Activated CD4-positive, alpha-beta T cell treated with anti-CD3 and anti-CD28 coated beads, Interleukin-2, amount 10 ng/mL, durations not matched to agents 24 days and 14 days (primary cell): ENCODE results near the gene CUX1. TPM values are rescaled to one million over a fixed set of nuclear protein-coding genes. Genes with fewer than 3 reads are reported as not detected.

Experiments used
- DNase-seq: peaks from one replicate; pipeline ENCODE4 v3.0.0; 2022
- H3K27ac Mint-ChIP-seq: one replicate; pipeline ENCODE4 v1.8.0; 2022; ENCODE audit warnings: mild to moderate bottlenecking, mixed read lengths
- H3K27me3 Mint-ChIP-seq: one replicate; pipeline ENCODE4 v1.8.0; 2022; ENCODE audit warnings: mixed read lengths
- H3K36me3 Mint-ChIP-seq: one replicate; pipeline ENCODE4 v1.8.0; 2022; ENCODE audit warnings: low read depth, mild to moderate bottlenecking, mixed read lengths
- H3K4me1 Mint-ChIP-seq: one replicate; pipeline ENCODE4 v1.8.0; 2021; ENCODE audit warnings: mixed read lengths
- H3K4me3 Mint-ChIP-seq: one replicate; pipeline ENCODE4 v1.8.0; 2022; ENCODE audit warnings: mild to moderate bottlenecking, moderate library complexity, mixed read lengths
- H3K9me3 Mint-ChIP-seq: one replicate; pipeline ENCODE4 v1.8.0; 2021; ENCODE audit warnings: mixed read lengths
- intact Hi-C: fragments of 100-400 bp; cut with micrococcal nuclease; formaldehyde crosslinking; loops from one replicate; pipeline ENCODE4 v1.15.1; 2023
- total RNA-seq: library from RNA; stranded (reverse); gene quantifications from 2 replicates; pipeline ENCODE4 v1.2.3, GENCODE V29; 2022

CUX1 gene
- total RNA-seq, 1 donor from 2014 or later, result 31.5 TPM

DNA sequence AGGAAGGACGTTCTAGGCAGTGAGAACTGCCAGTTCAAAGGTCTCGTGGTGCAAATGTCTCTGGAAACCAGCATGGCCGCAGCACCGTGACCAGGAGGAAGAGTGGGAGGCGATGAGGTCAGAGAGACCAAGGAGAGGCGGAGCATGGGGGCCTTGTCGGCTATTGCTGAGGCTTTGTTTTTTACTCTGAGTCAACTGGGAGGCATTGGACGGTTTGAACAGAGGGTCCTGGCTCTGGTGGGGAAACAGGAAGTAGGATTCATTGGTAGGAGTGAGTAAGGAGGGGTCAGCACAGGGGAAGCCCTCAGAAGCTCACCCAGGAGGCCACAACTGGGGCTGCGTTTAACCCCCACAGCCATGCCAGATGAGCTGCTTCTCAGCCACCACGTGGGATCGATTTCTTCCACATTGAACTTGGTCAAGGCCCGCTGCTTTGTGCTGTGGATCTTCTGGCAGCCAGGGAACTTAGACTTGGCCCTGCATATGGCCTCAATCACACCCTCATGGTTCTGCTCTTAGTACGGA lies 447.0 kb downstream of the CUX1 start:
- intact Hi-C loops, result no loop called here

GRCh38 chr7:102266541-102266940 lies 449.1 kb downstream of the CUX1 start:
- DNase-seq, result no peak
- Mint-ChIP-seq H3K27me3 (no peaks in the 10 kb centered on the region), H3K36me3 (no peaks in the 10 kb centered on the region), H3K4me1 (no peaks in the 10 kb centered on the region), H3K27ac (no peak overlapping the region), H3K4me3 (no peak overlapping the region), H3K9me3 (no peaks in the 10 kb centered on the region)
- intact Hi-C loops, result no loop called here

More for the DNA sequence above, 447.0 kb downstream of the CUX1 start:
- DNase-seq, result no peak
- H3K27ac Mint-ChIP-seq, result no peak overlapping the region
- no peaks in the 10 kb centered on the region for H3K36me3 Mint-ChIP-seq
- no peak overlapping the region for H3K4me3 Mint-ChIP-seq
- no peaks in the 10 kb centered on the region for H3K4me1 Mint-ChIP-seq
- no peaks in the 10 kb centered on the region for H3K27me3 Mint-ChIP-seq
- no peaks in the 10 kb centered on the region for H3K9me3 Mint-ChIP-seq

DNA sequence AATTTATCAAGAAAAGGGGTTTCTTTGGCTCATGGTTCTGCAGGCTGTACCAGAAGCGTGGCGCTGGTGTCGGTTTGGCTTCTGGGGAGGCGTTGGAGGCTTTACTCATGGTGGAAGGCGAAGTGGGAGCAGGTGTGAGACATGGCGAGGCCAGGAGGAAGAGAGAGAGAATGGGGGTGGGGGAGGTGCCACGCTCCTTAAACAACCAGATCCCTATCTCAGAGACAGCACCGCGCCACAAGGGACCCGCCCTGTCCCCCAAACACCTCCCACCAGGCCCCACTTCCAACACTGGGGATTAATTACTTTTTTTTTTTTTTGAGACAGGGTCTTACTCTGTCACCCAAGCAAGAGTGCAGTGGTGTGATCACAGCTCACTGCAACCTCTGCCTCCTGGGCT lies 451.2 kb downstream of the CUX1 start:
- peaks cover 2% of the 10 kb centered on the region for H3K4me1 Mint-ChIP-seq
- DNase-seq, result no peak
- intact Hi-C loops, result no loop called here

GRCh38 chr7:102270178-102270887 lies 452.9 kb downstream of the CUX1 start:
- no peak overlapping the region for H3K27ac Mint-ChIP-seq
- intact Hi-C loops, result loop anchor here (5.0 kb wide), 1 partner anchor 583 kb away; no protein-coding TSS in a partner anchor
- peaks cover 2% of the 10 kb centered on the region for H3K4me1 Mint-ChIP-seq
- no peaks in the 10 kb centered on the region for H3K36me3 Mint-ChIP-seq
- H3K9me3 Mint-ChIP-seq, result no peaks in the 10 kb centered on the region
- DNase-seq, result no peak
- no peaks in the 10 kb centered on the region for H3K27me3 Mint-ChIP-seq
- no peak overlapping the region for H3K4me3 Mint-ChIP-seq

More for the DNA sequence above, 451.2 kb downstream of the CUX1 start:
- no peak overlapping the region for H3K27ac Mint-ChIP-seq
- no peaks in the 10 kb centered on the region for H3K27me3 Mint-ChIP-seq
- H3K9me3 Mint-ChIP-seq, result no peaks in the 10 kb centered on the region
- H3K36me3 Mint-ChIP-seq, result no peaks in the 10 kb centered on the region
- H3K4me3 Mint-ChIP-seq, result no peak overlapping the region

DNA sequence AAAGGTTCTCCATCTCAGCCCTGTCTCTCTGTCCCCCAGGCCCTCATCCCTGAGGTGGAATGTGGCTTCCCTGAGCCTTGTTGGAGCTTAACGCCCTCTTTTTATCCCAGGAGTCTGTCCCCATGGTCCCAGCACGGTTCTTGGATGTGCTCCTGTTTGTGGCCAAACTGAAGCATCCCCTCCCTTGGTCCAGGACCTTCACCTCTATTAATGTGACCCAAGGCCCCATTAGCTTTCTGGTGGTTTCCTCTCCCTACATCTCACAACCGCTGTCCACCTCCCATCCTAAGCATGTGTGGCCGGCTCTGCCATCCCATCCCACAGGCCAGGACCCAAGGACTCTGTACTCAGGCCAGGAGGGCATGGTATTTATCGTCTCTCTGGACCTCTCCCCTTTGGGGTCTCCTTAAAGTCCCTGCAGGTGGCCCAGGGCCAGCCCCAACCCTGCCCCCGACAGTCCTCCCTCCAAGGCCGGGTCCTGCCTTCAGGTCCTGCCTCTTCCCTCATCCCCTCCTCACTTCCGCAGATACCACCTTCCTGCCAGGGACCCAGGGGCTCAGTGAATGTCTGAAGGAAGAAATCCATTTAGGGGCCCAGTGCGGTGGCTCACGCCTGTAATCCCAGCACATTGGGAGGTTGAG lies 453.9 kb downstream of the CUX1 start:
- intact Hi-C loops, result loop anchor here (5.0 kb wide), 1 partner anchor 584 kb away; no protein-coding TSS in a partner anchor
- Mint-ChIP-seq H3K27ac (no peak overlapping the region), H3K27me3 (no peaks in the 10 kb centered on the region), H3K4me3 (no peak overlapping the region), H3K9me3 (no peaks in the 10 kb centered on the region), H3K4me1 (peaks cover 2% of the 10 kb centered on the region), H3K36me3 (no peaks in the 10 kb centered on the region)
- DNase-seq, result no peak

GRCh38 chr7:102272075-102272916 lies 454.9 kb downstream of the CUX1 start:
- DNase-seq, result peak; percentile 92
- Mint-ChIP-seq H3K27me3 (no peaks in the 10 kb centered on the region), H3K4me1 (peaks cover 2% of the 10 kb centered on the region), H3K4me3 (no peak overlapping the region), H3K9me3 (no peaks in the 10 kb centered on the region), H3K36me3 (no peaks in the 10 kb centered on the region), H3K27ac (no peak overlapping the region)
- intact Hi-C loops, result loop anchor here (1.0 to 5.0 kb wide), 3 partner anchors 585 to 729 kb away; no protein-coding TSS in a partner anchor

GRCh38 chr7:102272917-102273748 lies 455.7 kb downstream of the CUX1 start:
- no peaks in the 10 kb centered on the region for H3K9me3 Mint-ChIP-seq
- H3K4me1 Mint-ChIP-seq, result peaks cover 2% of the 10 kb centered on the region
- DNase-seq, result no peak
- intact Hi-C loops, result loop anchor here (1.0 to 5.0 kb wide), 3 partner anchors 586 to 730 kb away; no protein-coding TSS in a partner anchor
- H3K27me3 Mint-ChIP-seq, result no peaks in the 10 kb centered on the region
- no peaks in the 10 kb centered on the region for H3K36me3 Mint-ChIP-seq
- H3K4me3 Mint-ChIP-seq, result no peak overlapping the region
- no peak overlapping the region for H3K27ac Mint-ChIP-seq

DNA sequence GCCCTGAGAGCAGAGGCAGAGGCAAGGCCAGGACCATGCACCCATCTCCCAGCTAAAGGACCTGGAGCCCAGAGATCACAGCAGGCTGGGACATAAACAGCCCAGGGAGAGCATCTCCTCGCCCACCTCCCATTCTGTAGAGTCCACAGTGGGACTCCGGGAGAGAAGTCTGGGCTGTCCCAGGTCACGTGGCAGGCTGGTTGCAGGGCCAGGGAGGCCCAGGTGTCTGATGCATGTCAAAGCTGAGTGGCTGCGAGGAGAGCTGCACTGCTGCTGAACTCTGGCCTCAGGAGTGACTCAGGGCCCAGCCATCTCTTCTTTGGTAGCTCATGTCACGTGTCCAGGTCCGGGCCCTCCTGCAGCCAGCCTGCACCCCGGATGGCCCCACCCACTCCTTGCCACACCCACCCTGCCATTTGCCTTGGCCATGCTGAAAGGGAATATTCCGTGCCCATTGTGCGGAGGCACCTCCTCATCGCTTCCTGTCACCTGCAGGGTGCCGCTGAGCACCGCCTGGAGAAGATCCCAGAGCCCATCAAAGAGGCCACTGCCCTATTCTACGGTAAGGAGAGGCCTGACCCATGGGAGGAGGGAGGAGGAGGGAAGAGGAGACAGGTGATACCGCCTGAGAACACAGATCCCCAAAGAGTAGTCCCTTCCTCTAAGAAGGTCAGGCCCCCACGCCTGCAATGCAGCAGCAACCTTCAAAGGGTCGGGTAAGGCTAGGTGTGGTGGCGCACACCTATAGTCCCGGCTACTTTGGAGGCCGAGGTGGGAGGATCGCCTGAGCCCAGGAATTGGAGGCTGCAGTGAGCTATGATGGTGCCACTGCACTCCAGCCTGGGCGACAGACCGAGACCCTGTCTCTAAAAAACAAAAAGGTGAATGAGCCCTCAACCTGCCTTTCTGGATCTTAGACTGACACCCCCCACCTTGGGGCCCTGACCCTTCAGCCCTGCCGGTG lies 456.6 kb downstream of the CUX1 start:
- intact Hi-C loops, result loop anchor here (5.0 kb wide), 1 partner anchor 587 kb away; no protein-coding TSS in a partner anchor
- no peak overlapping the region for H3K27ac Mint-ChIP-seq
- no peaks in the 10 kb centered on the region for H3K9me3 Mint-ChIP-seq
- H3K27me3 Mint-ChIP-seq, result no peaks in the 10 kb centered on the region
- no peaks in the 10 kb centered on the region for H3K36me3 Mint-ChIP-seq
- peak; percentile 54 for DNase-seq
- peaks cover 2% of the 10 kb centered on the region for H3K4me1 Mint-ChIP-seq
- no peak overlapping the region for H3K4me3 Mint-ChIP-seq

GRCh38 chr7:102275123-102275703 lies 457.8 kb downstream of the CUX1 start:
- intact Hi-C loops, result no loop called here

GRCh38 chr7:102277901-102278300 lies 460.5 kb downstream of the CUX1 start:
- Mint-ChIP-seq H3K27ac (no peak overlapping the region), H3K4me3 (no peak overlapping the region)

More at GRCh38 chr7:102275123-102275703, 457.8 kb downstream of the CUX1 start:
- Mint-ChIP-seq H3K4me1 (peaks cover 2% of the 10 kb centered on the region), H3K9me3 (no peaks in the 10 kb centered on the region), H3K4me3 (no peak overlapping the region), H3K36me3 (no peaks in the 10 kb centered on the region), H3K27ac (no peak overlapping the region), H3K27me3 (no peaks in the 10 kb centered on the region)
- DNase-seq, result no peak

GRCh38 chr7:102279537-102280400 lies 462.3 kb downstream of the CUX1 start:
- no peak overlapping the region for H3K27ac Mint-ChIP-seq

More at GRCh38 chr7:102277901-102278300, 460.5 kb downstream of the CUX1 start:
- Mint-ChIP-seq H3K4me1 (no peaks in the 10 kb centered on the region), H3K36me3 (no peaks in the 10 kb centered on the region), H3K9me3 (no peaks in the 10 kb centered on the region), H3K27me3 (no peaks in the 10 kb centered on the region)
- no peak for DNase-seq
- intact Hi-C loops, result no loop called here

More at GRCh38 chr7:102279537-102280400, 462.3 kb downstream of the CUX1 start:
- peak; percentile 85 for DNase-seq
- H3K36me3 Mint-ChIP-seq, result no peaks in the 10 kb centered on the region
- intact Hi-C loops, result loop anchor here (1.0 to 10.0 kb wide), 3 partner anchors 111 to 465 kb away; partner anchors contain the start of genes ALKBH4, CUX1 and LRWD1
- H3K4me1 Mint-ChIP-seq, result peaks cover 7% of the 10 kb centered on the region
- peaks cover 6% of the 10 kb centered on the region for H3K27me3 Mint-ChIP-seq
- no peaks in the 10 kb centered on the region for H3K9me3 Mint-ChIP-seq
- no peak overlapping the region for H3K4me3 Mint-ChIP-seq
